Measurements from ENCODE around the gene PSMD2. TPM values are rescaled to one million over a fixed set of nuclear protein-coding genes. Genes with fewer than 3 reads are reported as not detected.
A peak's percentile ranks its signal among the peaks of the same experiment; 100 is the strongest.

The PSMD2 gene
- total and polyA plus RNA-seq, 2 donors, result 121 to 205 TPM

DNA sequence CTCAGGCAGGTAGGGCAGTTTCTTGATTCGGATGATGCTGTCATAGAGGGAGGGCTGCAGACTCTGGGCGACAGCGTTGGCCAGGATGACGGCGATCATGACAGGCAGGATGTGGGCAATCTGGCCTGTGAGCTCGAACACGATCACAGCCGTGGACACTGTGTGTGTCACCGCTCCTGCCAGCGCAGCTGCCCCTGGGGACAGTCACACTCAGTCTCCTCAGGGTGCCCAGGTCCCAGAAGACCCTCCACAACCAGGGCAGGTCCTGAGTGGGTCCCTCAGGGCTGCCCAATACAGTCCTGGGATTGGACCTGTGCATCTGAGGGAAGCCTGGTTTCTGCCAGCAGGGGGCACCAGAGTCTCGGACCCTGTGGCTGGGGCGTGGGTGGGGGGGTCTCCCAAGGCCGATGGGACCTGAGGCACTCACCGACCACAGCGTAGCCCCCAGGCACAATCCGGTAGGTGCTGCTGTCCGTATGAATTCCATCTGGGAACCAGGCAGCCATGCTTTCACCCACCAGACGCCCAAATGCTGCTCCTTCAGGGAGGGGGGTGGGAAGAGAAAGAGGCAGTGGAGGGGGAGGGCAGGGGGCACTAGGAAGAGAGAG lies 55.2 kb downstream of the PSMD2 start:
- Histone ChIP-seq H3K27ac (ENCODE audit: low read depth) (no peak overlapping the region), H3K4me1 (ENCODE audit: insufficient read depth) (no peaks in the 10 kb centered on the region), H3K36me3 (ENCODE audit: insufficient read depth) (no peaks in the 10 kb centered on the region), H3K4me3 (ENCODE audit: low read depth, low read length) (no peak overlapping the region)
- WGBS, result 58% methylated on average over 18 of the region's 18 CpGs
- DNase-seq (ENCODE audit: extremely low spot score), result no peak

DNA sequence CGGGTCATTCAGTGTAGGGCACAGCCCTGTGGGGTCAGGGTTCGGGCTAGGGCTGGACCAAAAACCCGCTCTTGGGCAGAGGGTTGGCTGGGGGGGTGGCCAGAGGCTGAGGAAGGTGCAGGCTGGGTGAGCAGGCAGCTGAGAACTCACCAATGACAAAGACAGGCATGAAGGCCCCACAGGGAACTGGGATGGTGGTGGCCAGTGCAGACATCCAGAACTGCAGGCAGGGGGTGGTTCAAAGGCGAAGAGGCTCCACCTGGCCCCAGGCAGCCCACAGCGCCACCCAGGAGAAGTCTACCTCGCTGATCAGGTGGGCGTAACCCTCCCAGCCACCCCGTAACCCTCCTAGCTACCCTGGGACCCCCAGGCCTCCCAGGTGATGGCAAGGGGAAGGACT lies 55.7 kb downstream of the PSMD2 start:
- Histone ChIP-seq H3K4me1 (ENCODE audit: insufficient read depth) (no peaks in the 10 kb centered on the region), H3K4me3 (ENCODE audit: low read depth, low read length) (no peak overlapping the region), H3K36me3 (ENCODE audit: insufficient read depth) (no peaks in the 10 kb centered on the region), H3K27ac (ENCODE audit: low read depth) (no peak overlapping the region)
- WGBS, result 85% methylated on average over 8 of the region's 8 CpGs
- no peak for DNase-seq (ENCODE audit: extremely low spot score)

DNA sequence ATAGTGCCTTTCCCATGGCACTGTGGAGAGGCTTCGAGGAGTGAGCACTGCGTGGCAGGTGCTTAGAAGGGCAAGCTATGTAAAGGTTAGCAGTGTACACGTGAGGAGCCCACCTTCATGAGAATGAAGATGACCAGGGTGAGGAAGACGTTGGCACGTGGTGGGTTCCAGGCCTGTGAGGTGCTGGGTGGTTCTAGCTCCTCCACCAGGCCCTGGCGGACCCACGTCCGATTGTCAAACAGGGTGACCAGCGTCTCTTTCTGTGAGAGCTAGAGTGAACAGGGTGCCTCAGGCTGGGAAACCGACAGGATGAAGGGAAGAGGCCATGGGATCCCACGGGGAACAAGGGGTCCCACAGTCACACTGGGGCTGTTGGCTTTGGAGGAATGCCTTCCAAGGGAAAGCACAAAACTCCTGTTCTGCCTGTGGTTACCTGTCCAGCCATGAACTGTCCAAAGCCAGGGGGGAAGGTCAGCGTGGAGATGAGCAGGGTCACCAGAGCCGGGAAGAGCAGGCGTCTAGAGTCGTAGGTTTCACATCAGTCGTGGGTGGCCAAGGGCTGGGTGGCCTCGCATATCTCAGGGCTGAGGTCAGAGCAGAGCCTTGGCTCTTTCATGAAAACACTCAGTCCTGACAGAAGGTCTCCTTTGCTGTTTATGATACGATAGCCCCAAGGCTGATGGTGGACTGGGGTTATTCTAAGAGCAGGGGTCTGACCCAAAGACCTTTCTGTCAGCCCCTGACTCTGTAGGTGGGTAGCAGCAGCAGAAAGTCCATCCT lies 56.4 kb downstream of the PSMD2 start:
- Histone ChIP-seq H3K4me3 (ENCODE audit: low read depth, low read length) (no peak overlapping the region), H3K36me3 (ENCODE audit: insufficient read depth) (no peaks in the 10 kb centered on the region), H3K27ac (ENCODE audit: low read depth) (no peak overlapping the region), H3K4me1 (ENCODE audit: insufficient read depth) (no peaks in the 10 kb centered on the region)
- DNase-seq (ENCODE audit: extremely low spot score), result no peak
- WGBS, result 81% methylated on average over 18 of the region's 18 CpGs

DNA sequence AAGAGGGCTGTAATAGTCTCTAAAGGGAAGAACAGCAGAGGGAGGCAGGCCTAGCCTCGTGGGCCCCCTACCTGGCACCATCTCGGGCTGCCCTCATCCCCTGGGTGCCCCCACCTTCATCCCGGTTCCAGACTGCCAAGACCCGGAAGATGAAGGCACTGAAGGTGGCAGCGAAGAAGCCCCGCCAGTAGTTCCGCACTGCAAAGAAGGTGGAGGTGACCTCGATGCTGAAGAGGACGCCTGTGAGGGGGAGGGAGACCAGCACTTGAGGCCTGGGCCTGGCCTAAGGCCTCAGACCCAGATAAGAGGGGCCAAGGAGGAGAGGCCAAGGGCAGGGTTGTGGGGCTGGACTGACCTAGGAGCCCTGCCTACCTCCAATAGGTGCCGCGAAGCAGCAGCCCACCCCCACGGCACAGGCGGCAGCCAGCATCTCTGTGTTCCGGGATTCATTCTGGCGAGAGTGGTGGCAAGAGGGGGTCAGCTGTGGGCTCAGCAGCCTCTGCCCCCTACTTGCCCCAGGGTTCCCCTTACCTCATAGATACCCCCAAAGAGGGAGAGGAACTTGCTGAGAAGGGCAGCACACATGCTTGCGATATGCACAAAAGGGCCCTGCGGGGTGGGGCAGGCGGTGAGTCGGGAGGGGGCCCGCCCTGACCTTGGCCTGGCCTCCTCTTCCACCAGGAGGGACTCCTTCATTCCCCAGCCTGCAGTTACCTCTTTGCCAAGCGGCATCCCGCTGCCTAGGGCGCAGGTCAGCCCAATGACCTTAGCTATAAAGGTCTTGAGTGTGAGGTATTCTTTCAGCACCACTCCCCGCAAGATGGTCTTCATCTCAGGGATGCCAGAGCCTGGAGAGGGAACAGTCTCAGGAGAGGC lies 58.4 kb downstream of the PSMD2 start:
- H3K4me1 ChIP-seq (ENCODE audit: insufficient read depth), result peaks cover 3% of the 10 kb centered on the region
- 94% methylated on average over 24 of the region's 24 CpGs for WGBS
- no peak overlapping the region for H3K27ac ChIP-seq (ENCODE audit: low read depth)
- no peak overlapping the region for H3K4me3 ChIP-seq (ENCODE audit: low read depth, low read length)
- DNase-seq (ENCODE audit: extremely low spot score), result no peak
- H3K36me3 ChIP-seq (ENCODE audit: insufficient read depth), result no peaks in the 10 kb centered on the region

DNA sequence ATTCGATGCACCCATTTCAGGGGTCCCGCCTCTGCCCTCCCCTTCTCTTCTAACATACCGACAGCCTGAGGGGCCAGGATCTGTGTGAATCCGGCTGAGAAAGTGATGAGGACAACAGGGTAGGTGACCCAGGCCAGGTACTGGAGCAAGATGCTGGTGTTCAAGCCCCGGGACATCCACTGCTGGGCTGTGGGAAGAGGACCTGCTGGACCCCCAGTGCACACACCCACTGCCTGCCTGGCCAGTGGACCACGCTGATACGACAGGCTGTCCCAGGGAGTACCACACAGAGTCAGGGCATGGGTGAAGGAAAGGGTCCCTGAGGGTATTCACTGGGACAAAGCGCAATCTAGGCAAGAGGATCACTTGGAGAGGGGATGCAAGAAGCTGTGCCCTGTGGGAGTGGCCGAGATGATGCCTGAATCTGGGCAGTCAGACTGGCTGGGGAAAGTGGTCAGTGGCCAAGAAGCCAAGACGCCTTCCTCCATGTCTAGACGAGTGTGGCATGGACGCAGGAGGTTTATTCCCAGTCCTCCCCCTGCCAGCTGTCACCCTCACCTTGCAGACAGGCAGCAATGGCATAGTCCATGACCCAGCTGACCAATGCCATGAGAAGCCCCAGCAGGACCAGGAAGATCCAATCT lies 59.2 kb downstream of the PSMD2 start:
- WGBS, result 94% methylated on average over 12 of the region's 12 CpGs
- Histone ChIP-seq H3K27ac (ENCODE audit: low read depth) (no peak overlapping the region), H3K36me3 (ENCODE audit: insufficient read depth) (no peaks in the 10 kb centered on the region), H3K4me3 (ENCODE audit: low read depth, low read length) (no peak overlapping the region), H3K4me1 (ENCODE audit: insufficient read depth) (peaks cover 3% of the 10 kb centered on the region)
- DNase-seq (ENCODE audit: extremely low spot score), result no peak

Small RNA genes lying within 50 kb of the gene (small RNA-seq; reads per million reads assigned to genes)
- 551 reads per million, percentile 98 among the genes with 10 or more reads in this experiment for gene SNORD66

Other genes starting within 250 kb of the PSMD2 start
- gene HTR3C, start 246.2 kb upstream of the PSMD2 start, total RNA-seq, result not detected
- gene HTR3C, start 246.2 kb upstream of the PSMD2 start, polyA plus RNA-seq, result 0.04 TPM
- gene HTR3E, start 202.2 kb upstream of the PSMD2 start, total RNA-seq, result not detected
- not detected for gene HTR3E, start 202.2 kb upstream of the PSMD2 start, polyA plus RNA-seq
- 34.2 TPM for gene EIF2B5, start 163.9 kb upstream of the PSMD2 start, total RNA-seq
- 38.2 TPM for gene EIF2B5, start 163.9 kb upstream of the PSMD2 start, polyA plus RNA-seq
- gene DVL3, start 143.9 kb upstream of the PSMD2 start, total RNA-seq, result 25.2 TPM
- 62.2 TPM for gene DVL3, start 143.9 kb upstream of the PSMD2 start, polyA plus RNA-seq
- 195 TPM for gene AP2M1, start 124.4 kb upstream of the PSMD2 start, total RNA-seq
- 466 TPM for gene AP2M1, start 124.4 kb upstream of the PSMD2 start, polyA plus RNA-seq
- 27.4 TPM for gene ABCF3, start 113.0 kb upstream of the PSMD2 start, total RNA-seq
- 38.8 TPM for gene ABCF3, start 113.0 kb upstream of the PSMD2 start, polyA plus RNA-seq
- 0.05 TPM for gene VWA5B2, start 69.7 kb upstream of the PSMD2 start, total RNA-seq
- gene VWA5B2, start 69.7 kb upstream of the PSMD2 start, polyA plus RNA-seq, result 0.33 TPM
- 17.0 TPM for gene ALG3, start 50.3 kb upstream of the PSMD2 start, total RNA-seq
- 49.5 TPM for gene ALG3, start 50.3 kb upstream of the PSMD2 start, polyA plus RNA-seq
- gene EEF1AKMT4, start 49.6 kb upstream of the PSMD2 start, total RNA-seq, result 1.7 TPM
- 2.6 TPM for gene EEF1AKMT4, start 49.6 kb upstream of the PSMD2 start, polyA plus RNA-seq
- 0.26 TPM for gene CAMK2N2, start 37.7 kb upstream of the PSMD2 start, total RNA-seq
- gene CAMK2N2, start 37.7 kb upstream of the PSMD2 start, polyA plus RNA-seq, result 0.29 TPM
- gene ECE2, start 23.2 kb upstream of the PSMD2 start, total RNA-seq, result not detected
- 0.49 TPM for gene ECE2, start 23.2 kb upstream of the PSMD2 start, polyA plus RNA-seq
- 117 TPM for gene EIF4G1, start 15.4 kb downstream of the PSMD2 start, total RNA-seq
- gene EIF4G1, start 15.4 kb downstream of the PSMD2 start, polyA plus RNA-seq, result 224 TPM
- gene FAM131A, start 38.4 kb downstream of the PSMD2 start, total RNA-seq, result 15.9 TPM
- 31.0 TPM for gene FAM131A, start 38.4 kb downstream of the PSMD2 start, polyA plus RNA-seq
- gene CLCN2, start 62.4 kb downstream of the PSMD2 start, total RNA-seq, result 4.7 TPM
- 4.8 TPM for gene CLCN2, start 62.4 kb downstream of the PSMD2 start, polyA plus RNA-seq
- gene POLR2H, start 62.5 kb downstream of the PSMD2 start, total RNA-seq, result 45.9 TPM
- gene POLR2H, start 62.5 kb downstream of the PSMD2 start, polyA plus RNA-seq, result 59.7 TPM
- 0.32 TPM for gene THPO, start 79.0 kb downstream of the PSMD2 start, total RNA-seq
- gene THPO, start 79.0 kb downstream of the PSMD2 start, polyA plus RNA-seq, result 0.60 TPM
- 9.1 TPM for gene CHRD, start 80.8 kb downstream of the PSMD2 start, total RNA-seq
- gene CHRD, start 80.8 kb downstream of the PSMD2 start, polyA plus RNA-seq, result 11.5 TPM